Germinal center (tissue), 1 donor: ENCODE measurements around the gene KCNJ6.

Experiments used
- DNase-seq: peaks from one replicate; pipeline ENCODE4 v3.0.0; 2012; ENCODE audit warnings: mixed read lengths, low spot score

Gene KCNJ6

DNA sequence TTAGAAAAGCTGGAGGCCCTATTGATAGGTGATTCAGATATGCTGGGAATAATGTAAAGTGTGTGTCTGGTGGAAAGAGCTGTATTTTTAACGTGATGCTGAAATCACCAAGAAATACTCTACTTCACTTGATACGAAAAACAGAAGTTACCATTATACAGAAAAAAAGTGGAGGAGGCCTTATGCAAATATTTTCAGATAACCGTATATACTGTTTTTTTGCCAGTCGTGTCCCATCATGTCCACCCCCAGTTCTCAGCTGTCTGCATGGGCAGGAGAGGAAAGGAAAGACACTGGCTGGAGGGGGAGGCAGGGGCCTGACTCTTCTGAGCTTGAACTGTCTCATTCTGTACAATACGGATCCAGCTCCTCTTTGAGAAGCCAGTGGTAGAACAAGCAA, 51.1 kb downstream of the KCNJ6 start:
- DNase-seq: no peak

DNA sequence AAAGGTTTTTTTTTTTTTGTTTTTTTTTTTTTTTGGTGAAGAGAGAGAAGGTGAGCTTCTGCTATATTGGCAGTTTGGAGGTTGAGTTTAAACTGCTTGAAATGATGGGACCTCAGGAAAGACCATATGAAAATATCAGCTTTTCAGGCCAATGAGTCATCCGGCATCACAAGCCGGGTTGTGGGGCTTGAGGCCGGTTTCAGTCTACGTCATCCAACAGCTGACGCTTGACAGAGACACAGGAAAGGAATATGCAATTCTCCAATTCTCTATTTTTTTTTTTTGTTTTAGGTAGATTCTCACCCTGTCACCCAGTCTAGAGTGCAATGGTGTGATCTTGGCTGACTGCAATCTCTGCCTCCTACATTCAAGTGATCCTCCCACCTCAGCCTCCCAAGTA, 52.4 kb downstream of the KCNJ6 start:
- no peak for DNase-seq

DNA sequence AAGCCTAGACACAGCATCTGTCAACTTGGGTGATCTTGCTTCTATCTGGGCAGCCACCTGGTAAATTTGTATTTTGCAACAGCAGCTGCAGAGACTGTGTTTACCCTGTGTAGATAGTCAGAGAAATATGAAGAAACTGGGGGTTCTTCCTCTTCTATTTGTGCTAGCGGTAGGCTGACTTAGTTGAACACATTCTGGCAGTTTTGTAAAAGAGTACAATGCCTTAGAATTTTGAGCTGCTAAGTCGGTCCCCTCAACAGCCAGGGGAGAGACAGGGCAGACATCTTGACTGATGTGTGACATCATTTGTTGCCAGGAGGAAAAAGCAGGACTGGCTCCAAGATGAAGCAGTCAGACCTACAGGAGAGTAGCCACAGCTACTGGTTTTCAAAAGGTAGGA, 53.7 kb downstream of the KCNJ6 start:
- peak; percentile 53 for DNase-seq

DNA sequence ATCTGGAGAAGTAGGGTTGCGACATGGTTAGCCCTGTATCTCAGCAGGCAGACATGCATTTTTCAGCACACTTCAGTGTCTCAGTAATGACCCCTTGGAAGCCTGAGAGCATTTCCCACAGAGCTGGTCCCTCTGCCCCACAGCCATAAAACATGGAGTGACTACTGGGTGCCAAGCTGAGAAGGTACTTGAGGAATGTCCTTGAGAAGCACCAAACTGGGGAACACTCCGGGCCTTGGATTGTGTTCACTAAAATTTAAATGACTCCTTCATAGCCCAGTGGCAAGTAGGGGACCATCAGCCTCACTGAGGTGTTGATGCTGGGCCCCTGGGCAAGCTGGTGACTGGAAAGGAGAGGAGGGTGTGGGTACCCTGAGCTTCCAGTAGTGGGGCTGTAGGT, 54.7 kb downstream of the KCNJ6 start:
- DNase-seq: no peak

DNA sequence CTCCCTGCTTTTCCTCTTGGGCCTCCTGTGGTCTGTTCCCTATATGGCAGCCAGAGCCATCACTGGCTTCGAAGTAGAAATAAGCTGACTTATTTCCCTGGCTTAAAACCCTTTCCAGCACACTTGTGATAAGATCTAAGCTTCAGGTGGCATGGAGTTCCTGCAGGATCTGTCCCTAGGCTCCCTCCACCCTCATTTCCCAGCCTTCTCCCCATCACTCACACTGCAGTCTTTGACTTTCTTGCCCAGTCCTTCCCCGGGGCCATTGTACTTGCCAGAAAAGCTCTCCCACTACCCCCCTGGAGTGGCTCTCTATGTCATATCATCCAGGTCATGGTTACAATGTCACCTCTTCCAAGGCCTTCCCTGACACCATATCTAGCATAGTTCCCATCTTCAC, 55.8 kb downstream of the KCNJ6 start:
- no peak for DNase-seq

DNA sequence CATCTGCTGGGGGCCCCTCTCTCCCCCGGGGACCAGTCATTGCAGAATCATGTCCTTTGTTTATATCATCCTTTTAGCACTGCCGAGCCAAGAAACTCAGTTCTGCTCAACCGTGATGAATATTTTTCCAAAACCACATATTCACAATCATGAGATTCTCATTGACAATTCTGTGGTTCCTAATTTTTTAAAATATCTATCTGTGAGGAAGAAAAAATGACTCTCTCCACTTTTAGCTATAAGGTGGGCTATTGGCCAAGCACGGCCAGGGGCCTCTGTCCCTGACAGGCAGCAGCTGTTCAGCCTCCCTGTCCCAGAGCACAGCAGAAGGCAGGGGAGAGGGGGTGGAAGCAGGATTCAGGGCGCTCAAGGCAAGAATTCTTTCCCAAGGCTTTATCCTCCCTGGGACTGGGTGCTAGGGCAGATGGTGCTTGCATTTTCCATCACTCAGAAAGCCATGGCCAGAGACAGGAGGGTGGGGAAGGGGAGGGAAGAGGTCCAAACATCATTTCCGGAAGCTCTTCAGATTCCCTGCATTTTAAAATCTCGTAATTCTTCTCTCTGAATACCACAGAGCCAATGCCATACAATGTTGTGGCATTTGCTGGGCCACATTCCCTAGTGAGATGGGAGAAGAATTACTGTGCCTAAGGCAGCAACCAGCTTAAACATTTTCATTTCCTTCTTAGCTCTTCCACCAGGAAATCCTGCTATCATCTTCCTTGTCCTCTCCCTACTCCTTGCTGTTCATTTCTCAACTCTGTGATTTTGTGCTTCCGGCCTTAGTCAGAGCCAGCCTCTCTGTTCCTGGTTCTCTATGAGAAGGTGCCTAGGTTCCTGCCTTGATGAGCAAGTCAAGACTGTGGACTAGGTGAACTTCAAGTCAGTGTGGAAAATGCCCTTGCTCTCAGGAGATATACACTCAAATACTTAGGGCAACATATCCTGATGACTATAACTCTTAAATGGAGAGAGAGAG, 60.3 kb downstream of the KCNJ6 start:
- DNase-seq: no peak

DNA sequence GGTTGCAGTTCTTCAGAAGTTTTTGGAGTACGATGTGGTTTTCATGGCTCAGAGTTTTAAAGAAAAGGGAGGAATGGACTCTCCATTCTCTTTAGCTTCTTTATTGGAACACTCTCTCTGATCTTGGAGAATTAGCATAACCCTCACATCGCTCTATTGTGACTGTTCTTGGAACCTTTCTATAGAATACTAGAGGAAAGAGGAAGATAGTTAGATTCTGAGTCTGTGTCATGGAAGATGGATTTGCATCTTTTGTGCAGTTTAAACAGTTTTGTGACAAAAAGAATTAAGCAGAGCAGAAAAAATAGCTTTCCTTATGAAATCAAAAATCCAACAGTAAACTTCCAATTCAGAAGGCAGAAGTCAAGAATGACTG, 61.0 kb downstream of the KCNJ6 start:
- no peak for DNase-seq

DNA sequence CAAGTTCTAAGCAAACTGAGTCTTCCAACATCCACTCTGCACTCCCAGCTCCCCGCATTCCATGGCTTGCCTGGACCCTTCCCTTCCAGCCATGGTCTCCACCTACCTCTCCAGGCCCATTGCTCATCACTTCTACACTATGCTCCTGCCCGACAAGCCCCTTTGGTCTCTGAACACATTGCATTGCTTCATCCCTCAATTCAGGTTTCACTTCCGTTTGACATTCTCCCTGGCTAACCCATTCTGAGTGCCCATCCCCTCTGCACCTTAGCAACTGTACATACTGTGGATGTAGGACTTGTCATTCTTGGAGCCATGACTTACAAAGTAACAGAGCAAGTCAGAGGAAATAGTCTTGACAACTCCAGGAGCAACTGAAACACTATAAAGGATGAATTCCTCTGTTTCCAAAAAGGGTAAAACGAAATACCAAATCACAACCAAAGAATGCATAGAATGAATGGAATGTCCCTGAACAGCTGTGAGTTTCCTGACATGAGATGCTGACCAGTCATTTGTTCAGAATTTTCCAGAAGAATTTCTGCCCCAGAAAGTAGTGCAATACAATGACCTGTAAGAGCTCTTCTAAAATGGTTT, 66.7 kb downstream of the KCNJ6 start:
- DNase-seq: no peak

DNA sequence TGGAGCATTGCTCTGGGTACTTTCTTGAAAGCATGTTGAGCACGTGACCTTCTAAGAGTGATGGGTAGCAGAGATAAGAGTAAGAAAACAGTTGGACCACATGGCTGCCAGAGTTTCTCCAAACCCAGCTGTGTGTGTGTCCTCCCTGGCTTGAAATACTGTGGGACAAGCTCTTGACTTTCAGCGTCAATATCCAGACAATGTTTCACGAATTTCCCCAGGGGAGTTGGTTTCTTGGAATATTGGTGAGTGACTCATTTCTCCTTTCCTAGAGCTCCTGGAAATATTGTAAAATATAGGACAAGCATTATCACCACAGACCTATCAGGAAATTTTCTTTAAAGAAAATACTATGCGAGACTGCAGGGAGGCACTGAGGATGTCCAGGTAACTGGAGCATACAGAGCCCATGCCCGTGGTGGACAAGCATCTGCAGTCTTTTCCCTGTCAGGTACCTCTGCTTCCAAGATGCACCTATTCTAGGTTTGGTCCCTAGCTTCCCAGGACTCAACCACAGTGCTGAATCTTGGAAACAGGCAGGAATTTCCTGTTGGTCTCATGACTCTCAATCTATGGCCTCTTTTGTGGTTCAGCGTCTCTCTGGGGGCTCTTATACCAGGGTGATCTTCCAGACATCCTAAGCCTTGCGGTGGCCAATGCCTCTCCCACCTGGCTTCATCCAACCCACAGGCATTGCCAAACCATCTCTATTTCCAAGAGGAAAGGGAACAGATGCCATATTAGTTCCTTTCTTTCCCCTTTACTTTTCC, 67.4 kb downstream of the KCNJ6 start:
- DNase-seq: no peak

DNA sequence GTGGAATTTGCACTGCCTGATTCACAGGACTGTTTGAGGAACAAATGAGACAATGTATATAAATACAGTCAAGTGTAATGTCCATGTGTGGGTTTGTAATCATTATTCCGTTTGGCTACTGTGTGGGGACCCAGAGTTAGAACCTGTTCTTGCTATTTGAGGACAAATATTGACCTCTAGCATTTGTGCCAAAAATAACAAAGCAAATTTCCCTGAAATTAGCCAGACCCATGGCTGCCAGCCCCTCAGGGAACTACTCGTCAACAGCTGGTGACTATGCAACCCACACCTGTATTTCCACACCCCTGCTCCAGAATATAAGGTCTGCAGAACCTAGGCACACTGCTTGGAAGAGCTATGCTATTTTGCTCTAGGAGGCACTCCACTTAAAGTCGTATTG, 70.7 kb downstream of the KCNJ6 start:
- no peak for DNase-seq

DNA sequence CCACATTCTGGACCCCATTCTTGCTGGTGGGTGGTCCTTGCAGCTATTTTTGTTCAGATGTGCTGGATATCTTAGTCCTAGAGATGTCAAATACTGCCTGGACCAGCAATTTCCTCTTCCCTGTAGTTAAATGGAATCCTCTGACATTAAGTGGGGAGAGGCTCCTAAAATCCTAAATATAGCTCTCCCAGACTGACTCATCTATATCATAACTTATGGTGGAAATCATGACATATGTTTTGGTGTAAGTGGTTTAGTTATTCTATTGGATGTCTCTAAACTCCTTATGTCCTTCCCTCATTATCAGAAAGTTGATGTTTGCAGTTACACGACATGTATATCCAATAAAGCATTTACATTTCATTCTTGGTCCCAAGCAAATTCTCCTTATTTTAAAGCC, 73.1 kb downstream of the KCNJ6 start:
- DNase-seq: no peak

DNA sequence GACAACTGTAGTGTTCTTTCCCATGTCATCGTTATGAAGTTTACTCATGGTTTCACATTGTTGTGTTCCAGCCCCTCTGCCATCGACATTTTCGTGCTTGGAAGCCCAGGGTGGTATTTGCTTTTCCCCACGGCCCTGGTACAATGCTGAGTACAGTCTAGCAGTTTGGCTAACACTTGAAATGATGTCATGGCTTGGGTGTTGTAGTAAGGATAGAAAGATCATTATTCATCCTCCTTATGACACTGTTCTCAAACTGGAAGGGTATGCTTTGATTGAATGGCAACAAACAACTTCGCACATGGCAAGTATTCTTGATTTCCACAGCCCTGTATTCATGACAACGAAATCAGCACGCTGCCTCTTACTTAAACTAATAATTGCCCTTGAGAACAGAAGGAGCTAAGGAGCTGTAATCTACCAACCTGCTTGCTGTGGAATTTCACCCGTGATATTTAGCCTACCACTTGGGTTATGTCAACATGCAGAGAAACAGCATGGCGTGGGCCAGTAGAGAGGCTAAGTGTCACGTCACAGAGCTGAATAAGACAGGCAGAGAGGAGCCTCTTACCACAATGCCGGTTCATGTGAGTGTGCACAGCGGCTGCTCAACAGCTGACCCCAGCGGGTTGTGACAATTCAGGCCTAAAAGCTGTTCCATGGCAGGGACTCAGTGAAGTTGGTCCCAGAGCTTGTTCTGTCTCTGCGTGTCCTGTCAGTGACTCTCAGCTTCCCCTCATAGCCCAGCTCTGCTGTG, 73.9 kb downstream of the KCNJ6 start:
- DNase-seq: no peak

DNA sequence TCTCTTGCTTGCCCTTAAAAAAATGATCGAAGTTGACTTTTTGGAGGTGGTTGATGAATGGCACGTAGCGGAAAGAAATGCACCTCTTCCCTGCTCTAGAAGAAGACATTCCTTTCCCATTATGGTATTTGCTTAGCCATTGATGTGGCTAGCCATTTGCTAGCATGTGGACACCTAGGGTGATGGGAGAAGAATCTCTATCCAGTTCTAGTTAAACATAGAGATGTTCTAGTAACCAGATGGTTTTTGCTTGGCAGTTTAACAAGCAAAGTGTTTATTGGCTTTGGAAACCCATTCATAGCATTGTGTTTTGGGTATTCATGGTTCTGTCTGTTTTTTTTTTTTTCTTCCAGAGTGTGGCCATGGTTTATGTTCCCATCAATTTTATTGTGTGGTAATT, 78.9 kb downstream of the KCNJ6 start:
- no peak for DNase-seq

DNA sequence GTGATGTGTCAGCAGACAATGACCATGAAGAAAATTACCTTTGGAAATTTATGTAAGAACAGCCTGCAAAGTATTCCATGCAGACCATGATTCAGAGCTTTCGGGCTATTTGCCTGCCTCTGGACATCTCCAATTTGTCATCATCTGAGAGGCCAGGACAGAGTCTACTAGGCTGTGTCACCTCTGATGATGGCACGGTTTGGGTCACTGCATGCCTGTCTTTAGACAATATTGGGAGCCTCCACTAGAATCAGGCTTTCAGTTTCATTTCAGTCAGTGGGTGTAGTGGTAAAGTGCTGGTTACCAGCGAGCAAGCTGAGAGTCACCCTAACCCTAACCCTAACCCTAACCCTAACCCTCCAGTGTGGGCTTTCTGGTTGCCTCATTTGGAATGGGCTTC, 80.8 kb downstream of the KCNJ6 start:
- DNase-seq: no peak

DNA sequence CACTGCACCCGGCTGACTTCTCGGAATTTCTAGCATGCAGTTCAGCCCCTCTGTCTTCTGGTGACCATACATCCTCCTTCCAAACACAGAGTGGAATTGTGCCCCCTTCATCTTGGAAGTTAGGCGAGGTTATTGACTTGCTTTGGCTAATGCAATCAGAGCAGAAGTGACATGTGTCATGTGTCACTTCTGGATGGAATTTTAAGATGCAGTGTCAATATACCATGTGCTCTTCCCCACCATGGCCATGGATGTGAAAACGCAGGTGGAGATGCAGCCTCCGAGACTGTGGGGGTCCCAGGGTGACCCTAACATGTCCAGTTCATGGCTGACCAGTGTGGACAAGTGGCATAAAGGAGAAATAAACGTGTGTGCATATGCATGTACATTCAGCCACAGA, 83.0 kb downstream of the KCNJ6 start:
- no peak for DNase-seq

DNA sequence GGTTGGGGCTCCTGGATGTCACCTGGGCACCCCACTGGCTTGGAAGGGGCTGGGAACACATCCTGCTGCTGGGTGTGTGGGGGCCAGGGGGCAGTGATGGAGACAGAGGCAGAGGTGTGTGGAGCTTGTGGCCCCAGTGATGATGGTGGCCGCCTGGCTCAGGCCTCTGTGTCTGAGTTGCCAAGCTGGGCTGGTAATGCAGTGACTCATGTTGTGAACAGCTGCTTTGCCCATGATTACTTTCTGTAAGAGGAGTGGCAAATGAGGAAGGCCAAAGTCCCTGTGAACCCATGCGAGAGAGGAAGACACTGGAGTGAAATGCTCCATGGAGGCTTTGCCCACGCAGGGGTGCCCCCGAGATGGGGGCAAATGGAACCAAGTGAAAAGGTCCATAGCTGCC, 86.8 kb downstream of the KCNJ6 start:
- no peak for DNase-seq

DNA sequence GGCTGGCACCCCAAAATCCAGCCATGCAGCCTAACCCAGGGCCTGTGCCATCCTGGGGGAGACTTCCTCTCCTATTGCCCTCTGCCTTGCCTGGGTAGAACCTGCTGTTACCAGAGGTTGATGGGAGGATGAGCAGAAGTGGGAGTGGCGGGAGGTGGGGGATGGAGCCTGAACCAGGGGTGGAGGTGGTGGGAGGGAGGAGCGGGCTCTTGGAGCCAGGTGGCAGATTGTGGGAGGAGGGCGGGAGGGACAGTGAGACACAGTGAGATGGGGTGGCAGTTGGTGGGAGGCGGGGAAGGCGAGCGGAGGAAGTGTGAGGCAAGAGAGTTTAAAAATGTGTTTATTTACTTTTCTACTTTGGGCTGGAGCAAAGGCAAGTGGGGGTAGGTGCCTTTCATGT, 87.3 kb downstream of the KCNJ6 start:
- no peak for DNase-seq

DNA sequence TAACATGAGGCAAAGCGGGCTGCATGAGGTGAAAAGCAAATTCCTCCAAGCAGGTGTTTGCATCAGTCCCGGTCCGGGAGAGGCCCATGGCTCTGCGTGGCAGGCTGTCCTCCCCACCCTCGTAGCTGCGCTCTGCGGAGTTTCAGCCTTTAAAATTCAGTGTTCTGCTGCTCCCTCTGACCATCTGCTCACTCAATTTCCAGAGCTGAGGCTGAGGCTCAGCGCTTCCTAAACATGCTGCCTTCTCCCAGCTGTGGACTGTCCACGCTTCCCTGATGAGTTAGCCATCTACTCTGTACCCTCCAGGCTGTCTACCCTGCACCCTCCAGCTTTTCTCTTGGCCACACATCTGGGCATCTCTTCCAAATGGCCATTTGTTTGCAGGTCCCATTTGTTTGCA, 87.7 kb downstream of the KCNJ6 start:
- DNase-seq: no peak

DNA sequence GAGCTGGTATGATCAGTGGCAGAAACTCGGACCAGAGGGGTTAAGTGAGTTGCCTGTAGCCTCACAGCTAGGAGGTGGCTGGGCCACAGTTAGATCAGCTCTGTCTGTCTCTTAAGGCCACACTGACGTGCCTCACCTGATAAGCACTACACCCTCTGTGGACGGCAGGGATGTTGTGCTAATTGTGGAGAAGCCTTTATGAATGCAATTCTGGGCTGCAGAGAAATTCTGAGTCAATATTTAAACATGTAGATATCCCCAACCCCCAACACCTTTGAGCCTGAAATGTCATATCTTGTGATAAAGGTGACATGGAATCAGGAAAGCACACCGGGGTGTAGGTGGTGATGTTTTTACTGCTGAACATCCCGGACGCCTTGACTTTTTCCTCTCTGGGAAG, 88.3 kb downstream of the KCNJ6 start:
- no peak for DNase-seq

DNA sequence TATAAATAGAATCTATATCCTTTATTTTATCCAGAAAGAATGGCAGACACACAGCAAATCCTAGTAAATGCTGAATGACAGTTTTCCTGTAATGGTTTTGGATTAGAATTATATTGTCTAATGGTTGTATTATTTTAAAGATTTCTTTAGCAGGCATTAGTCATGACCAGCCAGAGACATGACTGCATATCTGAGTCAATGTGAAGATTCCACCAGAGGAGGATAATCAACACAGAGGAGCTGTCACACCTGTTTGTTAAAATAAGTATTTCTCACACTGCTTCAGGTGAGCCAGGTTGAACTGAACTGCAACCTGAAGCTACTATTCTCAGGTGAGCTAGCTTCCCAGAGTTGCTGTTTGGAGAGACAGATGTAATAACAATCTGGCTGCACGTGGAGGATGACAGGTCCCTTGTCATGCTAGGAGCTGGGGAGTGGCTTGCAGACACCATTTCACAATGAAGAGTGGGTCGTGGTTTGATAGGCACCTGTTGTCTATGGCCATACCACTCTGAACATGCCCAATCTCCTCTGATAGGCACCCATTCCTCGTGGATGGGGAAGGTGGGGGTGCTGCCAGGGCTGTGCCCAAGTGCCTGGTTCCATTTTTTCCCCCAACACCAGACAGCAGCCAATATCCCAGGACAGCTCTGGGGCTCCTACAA, 94.3 kb downstream of the KCNJ6 start:
- DNase-seq: no peak

DNA sequence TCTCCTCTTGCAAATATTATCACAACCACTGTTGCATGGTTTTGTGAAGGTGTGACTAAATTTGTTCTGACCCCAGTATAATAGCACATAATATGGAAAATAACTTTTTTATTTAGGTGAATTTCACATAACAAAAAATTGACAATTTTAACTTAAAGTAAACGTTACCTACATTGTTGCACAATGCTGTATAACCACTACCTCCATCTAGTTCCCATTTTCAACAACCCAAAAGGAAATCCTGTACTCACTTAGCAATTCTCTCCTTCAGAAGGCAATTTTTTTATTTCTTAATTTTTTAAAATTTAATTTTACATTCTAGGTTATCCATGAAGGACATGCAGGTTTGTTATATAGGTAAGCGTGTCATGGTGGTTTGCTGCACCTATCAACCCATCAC, 95.2 kb downstream of the KCNJ6 start:
- no peak for DNase-seq

DNA sequence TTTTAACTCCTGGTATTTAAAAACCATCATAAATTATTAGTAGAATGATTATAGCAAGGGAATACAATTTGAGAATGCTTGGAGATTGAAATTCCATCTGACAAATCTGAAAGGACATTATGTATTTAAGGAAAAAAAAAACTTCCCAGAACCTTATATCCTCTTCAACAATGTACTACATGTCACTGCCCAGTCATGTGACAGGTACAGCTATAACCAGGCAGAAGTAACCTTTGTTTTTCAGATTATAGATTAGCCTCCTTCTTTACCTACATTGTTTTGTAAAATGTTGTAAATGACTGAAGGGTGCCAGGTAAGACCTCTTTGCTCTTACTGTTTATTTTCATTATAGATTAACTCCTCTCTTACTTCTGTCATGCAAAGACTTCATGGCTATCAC, 96.9 kb downstream of the KCNJ6 start:
- no peak for DNase-seq
